Measurements from ENCODE around the gene ZBTB25.

GRCh38 chr14:64423987-64424386 is 79.7 kb downstream of the ZBTB25 start:
- TF ChIP-seq CTCF (IDR thresholded peaks at IDR 0.05): no peak
- no peak for TF ChIP-seq POLR2A (IDR thresholded peaks at IDR 0.05)

Measured in tibial nerve (tissue), 3 donors.